Activated CD4-positive, alpha-beta T cell treated with anti-CD3 and anti-CD28 coated beads for 1 hour (primary cell): ENCODE data around the gene CLEC1B.
"Not testable (repeated sequence)": the region's sequence is repeated elsewhere in the genome, so short reads cannot be mapped to it uniquely, and the experiment has no call there.

ENCODE experiments used
- DNase-seq: peaks from one replicate; pipeline ENCODE4 v3.0.0-alpha.2; 2020

The CLEC1B gene

GRCh38 chr12:9999016-9999415 is at the start of gene CLEC1B:
TSS of gene CLEC1B (minus strand) at chr12:9999121. CDS start at chr12:9999100, 21 bp downstream.
- DNase-seq, result no peak

DNA sequence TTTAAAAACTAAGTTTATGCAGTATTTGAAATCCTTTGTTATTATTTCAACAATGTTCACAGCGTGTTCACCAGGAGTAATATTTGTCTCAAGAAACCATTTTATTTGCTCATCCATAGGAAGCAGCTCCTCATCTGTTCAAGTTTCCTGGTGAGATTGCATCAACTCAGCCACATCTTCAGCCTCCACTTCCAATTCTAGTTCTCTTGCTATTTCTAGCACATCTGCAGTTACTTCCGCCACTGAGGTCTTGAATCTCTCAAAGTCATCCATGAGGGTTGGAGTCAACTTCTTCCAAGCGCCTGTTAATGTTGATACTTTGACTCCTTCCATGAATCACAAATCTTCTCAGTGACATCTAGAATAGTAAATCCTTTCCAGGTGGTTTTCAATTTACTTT is 49.6 kb upstream of the CLEC1B start:
- no peak for DNase-seq

GRCh38 chr12:10042167-10042566 is 43.2 kb upstream of the CLEC1B start:
- no peak for DNase-seq

DNA sequence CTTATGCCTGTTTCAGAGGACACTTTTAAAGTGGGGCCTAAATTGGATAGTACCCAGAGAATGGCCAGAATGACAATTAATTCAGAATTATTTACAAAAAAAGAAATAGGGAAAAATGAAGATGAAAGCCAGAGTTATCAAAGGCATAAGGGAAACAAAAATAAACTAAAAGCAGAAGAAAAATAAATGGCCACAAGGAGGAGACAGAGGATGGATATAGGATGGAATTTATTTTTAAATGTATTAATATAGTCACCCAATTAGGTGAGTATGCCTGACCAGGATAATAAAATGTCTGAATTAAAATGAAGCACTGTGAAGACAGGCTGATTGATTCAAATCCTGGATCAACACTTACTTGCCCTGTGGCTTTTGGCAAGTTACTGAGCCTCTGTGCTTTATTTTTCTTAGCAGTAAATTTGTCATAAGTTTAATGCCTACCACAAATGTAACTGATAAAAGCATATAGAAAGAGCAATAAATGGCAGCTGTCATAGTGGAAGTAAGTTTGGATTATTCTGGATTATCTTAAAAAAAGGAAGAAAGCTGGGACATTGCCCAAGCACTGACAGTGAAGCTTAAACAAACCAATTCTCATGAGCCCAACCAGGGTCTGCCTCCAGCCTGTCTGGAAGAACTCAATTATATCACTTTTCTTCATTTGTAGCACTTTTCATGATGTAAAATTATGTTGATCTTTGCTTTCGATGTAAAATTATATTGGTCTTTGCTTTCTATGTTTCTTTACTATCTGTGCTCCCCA is 35.0 kb upstream of the CLEC1B start:
- no peak for DNase-seq

- no peak for DNase-seq
Observed at GRCh38 chr12:10031771-10032175, 32.9 kb upstream of the CLEC1B start.

GRCh38 chr12:10031321-10031720 is 32.4 kb upstream of the CLEC1B start:
- no peak for DNase-seq

DNA sequence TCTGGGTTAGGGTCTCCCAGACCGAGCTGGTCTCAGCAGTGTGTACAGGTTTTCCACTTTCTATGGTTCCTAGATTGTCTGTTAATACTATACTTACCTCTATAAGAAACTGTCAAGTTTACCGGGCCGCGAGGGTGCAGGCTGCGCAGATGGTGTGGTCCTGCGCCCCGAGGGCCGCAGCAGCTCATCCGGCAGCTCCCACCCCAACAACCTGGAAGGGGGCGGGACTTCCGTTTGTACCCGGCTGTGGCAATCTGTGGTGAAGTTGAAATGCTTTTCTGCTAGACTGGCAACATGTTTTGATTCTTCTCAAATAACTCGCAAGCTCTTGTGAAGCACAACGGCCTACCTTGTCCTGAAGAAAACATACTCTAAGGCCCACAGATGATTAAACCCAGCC is 31.5 kb upstream of the CLEC1B start, which contains the start of gene CLEC9A:
CLEC9A (plus strand) TSS at position 237 of the 400 bp plus-strand sequence. CDS start 22,006 bp downstream, outside the sequence.
- DNase-seq, result no peak

DNA sequence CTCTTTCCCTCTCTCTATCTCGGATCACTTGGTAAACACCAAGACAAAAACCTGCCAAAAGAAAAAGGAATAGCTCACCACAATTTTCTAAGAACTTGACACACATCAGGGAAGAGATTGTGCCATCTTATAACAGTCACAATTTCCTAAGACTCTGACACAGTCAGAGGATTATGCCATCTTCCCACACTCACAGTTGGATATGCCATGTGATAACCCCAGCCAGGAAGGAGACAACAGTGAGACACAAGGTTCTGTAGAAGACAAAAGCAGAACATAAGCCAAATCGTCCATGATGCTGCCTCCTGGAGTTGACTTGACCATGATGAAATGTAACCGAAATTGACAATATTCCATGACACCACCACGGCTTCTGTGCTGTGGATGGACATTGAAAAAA is 28.8 kb upstream of the CLEC1B start:
- no peak for DNase-seq

GRCh38 chr12:10027311-10027710 is 28.4 kb upstream of the CLEC1B start:
- DNase-seq, result no peak

DNA sequence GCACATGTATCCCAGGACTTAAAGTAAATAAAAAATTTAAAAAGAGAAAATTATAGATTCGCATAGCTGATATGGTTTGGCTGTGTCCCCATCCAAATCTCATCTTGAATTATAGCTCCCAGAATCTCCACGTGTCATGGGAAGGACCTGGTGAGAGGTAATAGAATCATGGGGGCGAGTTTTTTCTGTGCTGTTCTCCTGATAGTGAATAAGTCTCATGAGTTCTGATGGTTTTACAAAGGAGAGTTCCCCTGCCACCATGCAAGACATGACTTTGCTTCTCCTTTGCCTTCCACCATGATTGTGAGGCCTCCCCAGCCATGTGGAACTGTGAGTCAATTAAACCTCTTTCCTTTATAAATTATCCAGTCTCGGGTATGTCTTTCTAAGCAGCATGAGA is 27.7 kb upstream of the CLEC1B start:
- not testable (repeated sequence) for DNase-seq

DNA sequence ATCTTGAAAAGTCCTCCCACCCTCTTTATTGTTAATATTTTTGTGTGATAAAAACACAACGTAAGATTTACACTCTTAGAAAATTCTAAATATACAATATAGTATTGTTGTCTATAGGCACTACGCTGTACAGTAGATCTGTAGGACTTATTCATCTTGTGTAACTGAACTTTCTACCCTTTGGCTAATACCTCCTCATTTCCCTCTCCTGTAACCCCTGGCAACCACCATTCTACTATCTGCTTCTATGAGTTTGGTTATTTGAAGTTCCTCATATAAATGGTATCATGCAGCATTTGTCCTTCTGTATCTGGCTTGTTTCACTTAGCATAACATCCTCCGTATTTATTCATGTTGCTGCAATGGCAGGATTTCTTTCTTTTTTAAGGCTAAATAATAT is 26.3 kb upstream of the CLEC1B start:
- DNase-seq, result no peak

- DNase-seq, result no peak
Observed at GRCh38 chr12:10021342-10021741, 22.4 kb upstream of the CLEC1B start.

GRCh38 chr12:10018386-10018785 is 19.5 kb upstream of the CLEC1B start:
- no peak for DNase-seq

GRCh38 chr12:10016881-10017280 is 18.0 kb upstream of the CLEC1B start:
- DNase-seq, result no peak

DNA sequence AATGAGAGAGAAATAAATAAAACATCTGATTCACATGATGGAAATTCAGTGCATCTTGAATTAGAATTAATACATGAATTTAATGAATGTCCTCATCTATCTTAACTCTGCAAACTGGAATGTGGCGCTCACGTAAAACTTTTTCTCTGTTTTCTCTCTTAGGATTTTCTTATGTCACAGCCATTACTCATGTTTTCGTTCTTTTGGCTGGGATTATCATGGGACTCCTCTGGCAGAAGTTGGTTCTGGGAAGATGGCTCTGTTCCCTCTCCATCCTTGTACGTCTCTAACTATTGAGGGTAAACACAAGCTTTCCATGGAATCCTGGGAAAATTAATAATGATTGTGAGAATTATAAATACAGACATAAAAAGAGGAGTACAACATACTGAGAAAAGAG is 16.5 kb upstream of the CLEC1B start:
- no peak for DNase-seq

- no peak for DNase-seq
Observed at GRCh38 chr12:10012630-10013330, 13.9 kb upstream of the CLEC1B start.

GRCh38 chr12:10001171-10001776 is 2.4 kb upstream of the CLEC1B start:
- no peak for DNase-seq

DNA sequence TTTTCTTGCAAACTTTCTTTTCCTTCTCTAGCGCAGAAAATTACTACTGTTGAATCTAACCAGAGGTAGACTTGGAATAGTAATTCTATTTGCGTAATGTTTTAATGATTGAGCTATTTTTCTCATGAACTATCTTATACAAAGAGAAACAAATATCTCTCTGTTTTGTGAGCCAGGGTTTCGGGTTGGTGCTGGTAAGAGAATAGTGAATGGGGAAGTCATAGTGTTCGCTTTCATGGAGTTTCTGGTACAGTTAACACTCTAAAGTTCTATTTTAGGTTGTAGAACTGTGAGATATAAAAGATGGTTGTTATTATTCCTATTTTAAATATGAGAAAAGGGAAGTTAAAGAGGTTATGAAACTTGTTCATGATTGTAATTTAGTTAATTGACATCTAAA is 6.6 kb downstream of the CLEC1B start:
- no peak for DNase-seq

DNA sequence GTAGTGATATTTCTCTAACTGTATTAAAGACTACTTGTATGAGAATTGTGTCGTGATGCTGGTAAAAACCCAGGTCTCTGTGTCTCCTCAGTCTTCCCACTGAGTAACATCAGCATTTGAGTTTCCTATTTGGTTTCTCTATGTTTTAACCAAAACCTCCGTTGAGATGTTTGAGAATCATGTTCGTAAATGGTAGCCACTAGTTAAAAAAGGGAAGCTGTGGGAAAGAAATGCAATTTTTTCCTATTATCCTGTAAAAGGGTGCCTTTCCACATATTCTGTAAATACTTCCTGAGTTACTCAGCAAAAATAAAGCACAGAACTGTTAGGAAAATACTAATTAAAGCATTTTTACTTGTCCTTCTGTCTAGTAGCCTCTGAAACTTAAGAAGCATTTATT is 7.0 kb downstream of the CLEC1B start:
- no peak for DNase-seq

- no peak for DNase-seq
Observed at GRCh38 chr12:9980126-9980525, 18.8 kb downstream of the CLEC1B start.

- DNase-seq, result no peak
Observed at GRCh38 chr12:9977916-9978315, 21.0 kb downstream of the CLEC1B start.

DNA sequence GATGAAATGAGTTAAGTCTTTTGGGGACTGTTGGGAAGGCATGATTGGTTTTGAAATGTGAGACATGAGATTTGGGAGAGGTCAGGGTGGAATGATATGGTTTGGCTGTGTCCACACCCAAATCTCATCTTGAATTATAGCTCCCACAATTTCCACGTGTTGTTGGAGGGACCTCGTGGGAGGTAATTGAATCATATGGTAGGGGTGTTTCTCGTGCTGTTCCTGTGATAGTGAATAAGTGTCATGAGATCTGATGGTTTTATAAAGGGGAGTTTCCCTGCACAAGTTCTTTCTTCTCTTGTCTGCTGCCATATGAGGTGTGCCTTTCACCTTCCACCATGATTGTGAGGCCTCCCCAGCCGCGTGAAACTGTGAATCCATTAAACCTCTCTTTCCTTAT is 22.3 kb downstream of the CLEC1B start:
- not testable (repeated sequence) for DNase-seq

- DNase-seq, result no peak
Observed at GRCh38 chr12:9975614-9976013, 23.3 kb downstream of the CLEC1B start.

- not testable (repeated sequence) for DNase-seq
Observed at GRCh38 chr12:9974731-9975130, 24.2 kb downstream of the CLEC1B start.
